ENCODE data around the gene PTPRG. TPM values are rescaled to one million over a fixed set of nuclear protein-coding genes. Genes with fewer than 3 reads are reported as not detected.

Gene PTPRG
- total and polyA plus RNA-seq, 10 of the 15 experiments (the other 5 are each of a cell fraction or from before 2014, with no cell fraction given), result 0.29 to 20.7 (median 1.4) TPM

- TF ChIP-seq, protein P1, sequence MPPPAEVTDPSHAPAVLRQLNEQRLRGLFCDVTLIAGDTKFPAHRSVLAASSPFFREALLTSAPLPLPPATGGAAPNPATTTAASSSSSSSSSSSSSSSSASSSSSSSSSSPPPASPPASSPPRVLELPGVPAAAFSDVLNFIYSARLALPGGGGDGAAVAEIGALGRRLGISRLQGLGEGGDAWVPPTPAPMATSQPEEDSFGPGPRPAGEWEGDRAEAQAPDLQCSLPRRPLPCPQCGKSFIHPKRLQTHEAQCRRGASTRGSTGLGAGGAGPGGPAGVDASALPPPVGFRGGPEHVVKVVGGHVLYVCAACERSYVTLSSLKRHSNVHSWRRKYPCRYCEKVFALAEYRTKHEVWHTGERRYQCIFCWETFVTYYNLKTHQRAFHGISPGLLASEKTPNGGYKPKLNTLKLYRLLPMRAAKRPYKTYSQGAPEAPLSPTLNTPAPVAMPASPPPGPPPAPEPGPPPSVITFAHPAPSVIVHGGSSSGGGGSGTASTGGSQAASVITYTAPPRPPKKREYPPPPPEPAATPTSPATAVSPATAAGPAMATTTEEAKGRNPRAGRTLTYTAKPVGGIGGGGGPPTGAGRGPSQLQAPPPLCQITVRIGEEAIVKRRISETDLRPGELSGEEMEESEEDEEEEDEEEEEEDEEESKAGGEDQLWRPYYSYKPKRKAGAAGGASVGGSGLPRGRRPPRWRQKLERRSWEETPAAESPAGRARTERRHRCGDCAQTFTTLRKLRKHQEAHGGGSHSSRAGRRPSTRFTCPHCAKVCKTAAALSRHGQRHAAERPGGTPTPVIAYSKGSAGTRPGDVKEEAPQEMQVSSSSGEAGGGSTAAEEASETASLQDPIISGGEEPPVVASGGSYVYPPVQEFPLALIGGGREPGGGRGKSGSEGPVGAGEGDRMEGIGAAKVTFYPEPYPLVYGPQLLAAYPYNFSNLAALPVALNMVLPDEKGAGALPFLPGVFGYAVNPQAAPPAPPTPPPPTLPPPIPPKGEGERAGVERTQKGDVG (CRISPR knock-in tag; IDR thresholded peaks at IDR 0.05), result no peak
- TF ChIP-seq SIN3A (IDR thresholded peaks at IDR 0.05; ENCODE audit: low read depth, low read length), result no peak
- no peak for TF ChIP-seq IKZF1 (conservative IDR thresholded peaks at IDR 0.05)
- TF ChIP-seq CBX5 (IDR thresholded peaks at IDR 0.05; ENCODE audit: low read depth), result no peak
- TF ChIP-seq CEBPB (IDR thresholded peaks at IDR 0.05; ENCODE audit: borderline replicate concordance in 1 of 2, low read depth in 2 of 2, low read length in 2 of 2), result no peak
These were observed 305.6 kb downstream of the PTPRG start (continued) for GRCh38 chr3:61866961-61867461.

DNA sequence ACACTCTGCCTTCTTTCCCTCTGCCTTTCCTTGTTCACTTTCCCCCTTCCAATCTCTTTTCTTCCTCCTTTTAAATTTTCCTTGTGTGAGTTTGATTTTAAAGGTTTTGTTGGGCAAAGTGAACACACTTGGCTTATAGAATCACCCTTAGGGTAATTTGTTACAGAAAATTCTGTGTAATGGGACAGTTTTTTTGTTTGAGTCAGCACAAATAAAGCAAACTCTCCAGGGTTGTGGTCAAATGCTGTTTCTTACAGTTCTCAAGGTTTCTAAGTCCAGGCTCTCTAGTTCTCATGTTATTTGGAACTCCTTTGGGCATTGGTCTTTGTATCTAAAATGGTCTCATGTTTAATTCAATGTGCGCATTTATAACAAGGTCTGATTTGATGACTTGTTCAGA is 307.1 kb downstream of the PTPRG start:
- peak; percentile 26; the same call in 2 of the 3 replicates for ATAC-seq
- H2AFZ ChIP-seq (ENCODE audit: control insufficient read depth, low read depth, low read length), result no peak overlapping the region
- no peak overlapping the region for H3K4me3 ChIP-seq
- H3K27me3 ChIP-seq (replicated peaks in 1 of 2; ENCODE audit: control insufficient read depth in 2 of 2, insufficient read depth in 2 of 2, low read length in 1 of 2), result no peaks in the 10 kb centered on the region
- FAIRE-seq, result no peak
- SMC1A ChIA-PET (ENCODE audit: uncharacterized antibody, unreplicated experiment), result no interaction called here
- RAD21 ChIA-PET (ENCODE audit: unreplicated experiment), result no interaction called here
- no peaks in the 10 kb centered on the region for H3K36me3 ChIP-seq (ENCODE audit: control insufficient read depth in 2 of 2, insufficient read depth in 2 of 2, low read length in 1 of 2)
- H3K79me2 ChIP-seq (ENCODE audit: control insufficient read depth, insufficient read depth, low read length), result no peaks in the 10 kb centered on the region
- CTCF ChIA-PET, result interaction anchor here (0.6 to 3.1 kb wide), 3 partner anchors 12 to 262 kb away, joined by 4 to 12 read pairs (median 7); no protein-coding TSS in a partner anchor
- no peaks in the 10 kb centered on the region for H4K20me1 ChIP-seq (ENCODE audit: control insufficient read depth, insufficient read depth)
- POLR2A ChIA-PET, result no interaction called here
- no peaks in the 10 kb centered on the region for H3K9me3 ChIP-seq (replicated peaks; ENCODE audit: control insufficient read depth, insufficient read depth, low read length)
- no peak overlapping the region for H3K9ac ChIP-seq (ENCODE audit: control insufficient read depth, insufficient read depth, low read length)
- H3K27ac ChIP-seq (ENCODE audit: control insufficient read depth, insufficient read depth), result no peak overlapping the region
- 59% methylated on average over 1 of the region's 1 CpG for WGBS (ENCODE audit: insufficient coverage, insufficient replicate concordance, low lambda C conversion rate, missing lambda C conversion rate)
- no peak overlapping the region for H3K4me2 ChIP-seq (ENCODE audit: control insufficient read depth, insufficient read depth)
- intact Hi-C loops (cut with micrococcal nuclease; ENCODE audit: unreplicated experiment), result no loop called here
- in situ Hi-C loops (cut with MboI), result no loop called here
- DNase-seq (ENCODE audit: low read depth, low spot score), result no peak
- no peaks in the 10 kb centered on the region for H3K4me1 ChIP-seq (ENCODE audit: control insufficient read depth, insufficient read depth, low read length)
- BruUV-seq (replicated peaks), result no TSS peak
- TF ChIP-seq YY1 (IDR thresholded peaks at IDR 0.05; ENCODE audit: low read depth, low read length) (no peak), RAD21 (IDR thresholded peaks at IDR 0.05; ENCODE audit: insufficient read depth, low read depth, low read length) (no peak), CBX3 (IDR thresholded peaks at IDR 0.05; ENCODE audit: borderline replicate concordance, low read depth) (no peak), TCF12 (IDR thresholded peaks at IDR 0.05; ENCODE audit: low read depth, low read length) (no peak), PAX8 (IDR thresholded peaks at IDR 0.05) (no peak), NFIC (IDR thresholded peaks at IDR 0.05; ENCODE audit: low read depth, low read length) (no peak), CHD4 (IDR thresholded peaks at IDR 0.05) (no peak), HDAC2 (IDR thresholded peaks at IDR 0.05) (no peak), POLR2A (IDR thresholded peaks at IDR 0.05; ENCODE audit: low read depth, low read length) (no peak), NFYB (IDR thresholded peaks at IDR 0.05; ENCODE audit: insufficient read depth, low read depth, low read length) (no peak), SUZ12 (IDR thresholded peaks at IDR 0.05; ENCODE audit: unreplicated experiment) (no peak), SMARCA5 (IDR thresholded peaks at IDR 0.05) (no peak)
- TF ChIP-seq, protein P2, sequence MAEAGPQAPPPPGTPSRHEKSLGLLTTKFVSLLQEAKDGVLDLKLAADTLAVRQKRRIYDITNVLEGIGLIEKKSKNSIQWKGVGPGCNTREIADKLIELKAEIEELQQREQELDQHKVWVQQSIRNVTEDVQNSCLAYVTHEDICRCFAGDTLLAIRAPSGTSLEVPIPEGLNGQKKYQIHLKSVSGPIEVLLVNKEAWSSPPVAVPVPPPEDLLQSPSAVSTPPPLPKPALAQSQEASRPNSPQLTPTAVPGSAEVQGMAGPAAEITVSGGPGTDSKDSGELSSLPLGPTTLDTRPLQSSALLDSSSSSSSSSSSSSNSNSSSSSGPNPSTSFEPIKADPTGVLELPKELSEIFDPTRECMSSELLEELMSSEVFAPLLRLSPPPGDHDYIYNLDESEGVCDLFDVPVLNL (IDR thresholded peaks at IDR 0.05; ENCODE audit: low read depth, low read length), result no peak
- TF ChIP-seq, protein P1 (CRISPR knock-in tag; IDR thresholded peaks at IDR 0.05), result no peak
